NCI-H526 treated with DMSO at 0.1 percent for 48 hours (cell line): Measurements from ENCODE around the gene PINK1.

ENCODE experiments used
- DNase-seq: peaks from one replicate; lab custom pipeline; 2025; lab: John Stamatoyannopoulos, UW

The PINK1 gene

DNA sequence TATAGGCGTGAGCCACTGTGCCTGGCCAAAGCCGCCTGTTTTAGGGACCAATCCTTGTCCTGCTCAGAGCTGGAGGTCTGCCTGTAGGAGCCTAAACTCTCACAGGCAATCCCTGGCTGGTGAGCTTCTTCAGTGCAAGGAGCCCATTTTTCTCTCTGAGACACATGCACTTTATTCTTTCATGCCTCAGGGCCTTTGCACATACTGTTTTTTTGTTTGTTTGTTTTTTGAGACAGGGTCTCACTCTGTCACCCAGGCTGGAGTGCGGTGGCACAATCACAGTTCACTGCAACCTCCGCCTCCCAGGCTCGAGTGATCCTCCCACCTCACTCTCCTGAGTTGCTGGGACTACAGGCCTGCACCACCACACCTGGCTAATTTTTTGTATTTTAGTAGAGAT lies 21.6 kb upstream of the PINK1 start:
- no peak for DNase-seq

DNA sequence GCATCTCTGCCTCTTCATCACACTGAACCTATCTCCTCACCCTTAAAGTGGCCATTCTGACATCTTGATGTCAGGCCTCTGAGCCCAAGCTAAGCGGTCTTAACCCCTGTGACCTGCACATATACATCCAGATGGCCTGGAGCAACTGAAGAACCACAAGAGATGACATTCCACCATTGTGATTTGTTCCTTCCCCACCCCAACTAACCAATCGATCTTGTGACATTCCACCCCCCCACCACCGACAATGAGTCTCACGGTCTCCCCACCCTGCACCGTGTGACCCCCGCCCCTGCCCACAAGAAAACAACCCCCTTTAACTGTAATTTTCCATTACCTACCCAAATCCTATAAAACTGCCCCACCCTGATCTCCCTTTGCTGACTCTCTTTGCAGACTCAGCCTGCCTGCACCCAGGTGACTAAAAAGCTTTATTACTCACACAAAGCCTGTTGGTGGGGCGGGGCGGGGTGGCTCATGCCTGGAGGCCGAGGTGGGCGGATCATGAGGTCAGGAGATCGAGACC lies 21.0 kb upstream of the PINK1 start:
- DNase-seq = no peak

DNA sequence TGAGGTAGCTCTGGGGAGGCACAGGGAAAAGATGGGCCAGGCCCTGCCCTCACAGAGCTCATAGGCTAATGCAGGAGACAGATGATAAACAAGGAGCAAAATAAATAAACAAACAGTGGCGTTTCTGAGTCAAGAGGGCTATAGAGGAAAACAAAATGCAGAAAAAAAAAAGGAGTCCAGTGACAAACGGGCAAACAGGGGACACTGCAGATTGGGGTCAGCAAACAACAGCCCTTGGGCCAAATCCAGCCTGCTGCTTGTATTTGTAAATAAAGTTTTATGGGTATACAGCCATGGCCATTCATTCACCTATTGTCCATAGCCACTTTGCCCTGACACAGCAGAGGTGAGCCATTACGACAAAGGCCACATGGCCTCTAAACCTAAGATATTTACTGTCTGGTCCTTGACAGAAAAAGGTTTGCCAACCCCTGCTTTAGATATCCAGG lies 19.1 kb upstream of the PINK1 start:
- no peak for DNase-seq

DNA sequence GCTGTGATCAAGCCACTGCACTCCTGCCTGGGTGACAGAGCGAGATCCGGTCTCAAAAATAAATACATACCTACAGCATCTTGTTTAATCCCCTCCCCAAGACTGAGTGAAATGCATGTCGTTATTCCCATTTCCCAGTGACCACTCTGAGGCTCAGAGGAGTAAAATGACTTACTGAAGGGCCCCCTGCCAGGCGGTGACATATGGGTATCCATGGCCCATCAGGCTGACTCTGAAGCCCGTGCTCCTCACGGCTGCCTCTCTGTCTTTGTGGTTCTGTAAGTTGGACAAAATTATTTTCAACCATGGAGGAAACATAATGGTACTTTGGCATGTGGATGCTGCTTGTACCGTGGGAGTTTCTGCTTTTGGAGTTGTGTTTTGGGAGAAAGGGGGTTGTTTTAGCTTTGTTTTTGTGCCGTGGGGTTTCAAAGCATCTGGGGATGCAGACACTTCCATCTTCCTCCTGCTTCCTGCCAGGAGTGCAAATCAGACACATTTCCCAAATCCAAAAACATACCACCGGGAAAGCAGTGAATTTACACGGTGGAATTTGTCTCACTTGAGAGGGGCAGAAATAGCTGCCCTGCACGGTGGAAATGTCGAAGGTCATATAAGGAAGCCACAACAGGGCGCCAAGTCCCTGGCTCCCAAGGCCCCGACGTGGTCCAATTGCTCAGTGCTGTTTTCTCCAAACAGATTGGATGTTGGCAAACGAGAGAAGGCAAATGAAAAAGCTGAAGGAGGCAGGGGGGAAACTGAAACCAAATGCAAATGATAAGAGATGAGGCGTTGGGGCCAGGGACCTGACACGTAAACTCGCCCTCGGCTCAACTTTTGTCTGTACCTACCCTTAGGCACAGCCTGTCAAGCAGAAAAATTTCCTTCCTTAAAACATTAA lies 17.1 kb upstream of the PINK1 start:
- DNase-seq = no peak

DNA sequence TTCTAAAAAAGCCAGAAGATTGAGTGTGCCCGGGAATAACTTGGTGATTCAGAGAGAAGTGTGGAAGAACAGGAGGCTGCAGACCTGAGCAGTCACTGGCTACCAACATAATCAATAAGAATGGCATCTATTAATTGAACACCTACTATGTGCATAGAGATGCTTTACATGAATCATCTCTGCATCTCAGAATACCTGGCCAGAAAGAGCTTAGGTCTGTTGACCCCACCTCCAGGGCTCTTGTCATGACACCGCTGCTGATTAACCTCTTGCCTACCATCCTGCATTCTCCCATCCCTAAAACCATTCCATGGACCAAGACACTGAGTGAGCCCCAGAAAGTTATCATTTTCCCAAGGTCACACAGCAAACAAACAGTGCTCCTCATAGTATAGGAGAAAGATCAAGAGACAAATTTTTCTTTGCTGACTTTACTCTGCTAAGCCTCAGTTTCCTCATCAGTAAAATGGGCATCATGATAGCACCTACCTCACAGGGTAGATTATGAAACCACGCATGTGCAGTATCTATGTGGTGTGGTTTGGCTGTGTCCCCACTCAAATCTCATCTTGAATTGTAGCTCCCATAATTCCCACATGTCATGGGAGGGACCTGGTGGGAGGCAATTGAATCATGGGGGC lies 16.3 kb upstream of the PINK1 start:
- DNase-seq = no peak

DNA sequence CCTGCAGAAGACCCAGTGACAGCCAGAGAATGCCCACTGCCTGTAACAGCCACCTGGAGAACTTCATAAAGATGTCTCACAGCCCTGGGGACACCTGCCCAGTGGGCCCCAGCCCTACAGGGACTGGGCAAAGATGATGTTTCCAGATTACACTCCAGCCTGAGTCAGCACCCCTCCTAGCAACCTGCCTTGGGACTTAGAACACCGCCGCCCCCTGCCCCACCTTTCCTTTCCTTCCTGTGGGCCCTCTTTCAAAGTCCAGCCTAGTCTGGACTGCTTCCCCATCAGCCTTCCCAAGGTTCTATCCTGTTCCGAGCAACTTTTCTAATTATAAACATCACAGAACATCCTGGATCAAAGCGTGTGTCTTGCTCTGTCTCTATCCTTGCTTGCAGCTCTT lies 14.7 kb upstream of the PINK1 start:
- no peak for DNase-seq

DNA sequence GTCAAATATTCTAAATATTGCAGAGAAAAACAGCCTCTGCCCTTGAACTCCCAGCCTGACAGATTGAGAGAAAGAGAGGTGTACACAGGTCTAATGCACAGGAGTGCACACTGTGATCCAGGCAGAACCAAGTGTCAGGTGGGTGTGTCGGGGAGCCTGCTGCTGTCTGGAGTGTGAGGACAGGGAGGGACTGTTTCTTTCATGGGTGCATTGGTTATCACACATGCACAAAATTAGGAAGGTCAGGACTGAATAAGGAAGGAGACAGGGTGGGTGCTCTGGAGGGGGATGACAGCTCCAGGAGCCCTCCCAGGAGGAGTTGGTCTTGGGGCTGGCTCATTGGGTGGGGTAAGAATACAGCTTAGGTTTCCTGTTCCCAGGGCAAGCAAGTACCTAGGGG lies 13.3 kb upstream of the PINK1 start:
- DNase-seq = no peak

DNA sequence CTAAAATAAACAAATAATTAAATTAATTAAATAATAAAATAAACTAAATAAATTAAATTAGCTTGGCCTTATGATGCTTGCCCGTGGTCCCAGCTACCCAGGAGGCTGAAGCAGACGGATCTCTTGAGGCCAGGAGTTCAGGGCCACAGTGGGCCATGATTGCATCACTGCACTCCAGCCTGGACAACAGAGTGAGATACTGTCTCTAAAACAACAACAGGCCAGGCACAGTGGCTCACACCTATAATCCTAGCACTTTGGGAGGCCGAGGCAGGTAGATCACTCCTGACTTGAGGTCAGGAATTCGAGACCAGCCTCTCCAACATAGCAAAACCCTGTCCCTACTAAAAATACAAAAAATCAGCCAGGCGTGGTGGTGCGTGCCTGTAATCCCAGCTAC lies 12.2 kb upstream of the PINK1 start:
- DNase-seq = no peak

DNA sequence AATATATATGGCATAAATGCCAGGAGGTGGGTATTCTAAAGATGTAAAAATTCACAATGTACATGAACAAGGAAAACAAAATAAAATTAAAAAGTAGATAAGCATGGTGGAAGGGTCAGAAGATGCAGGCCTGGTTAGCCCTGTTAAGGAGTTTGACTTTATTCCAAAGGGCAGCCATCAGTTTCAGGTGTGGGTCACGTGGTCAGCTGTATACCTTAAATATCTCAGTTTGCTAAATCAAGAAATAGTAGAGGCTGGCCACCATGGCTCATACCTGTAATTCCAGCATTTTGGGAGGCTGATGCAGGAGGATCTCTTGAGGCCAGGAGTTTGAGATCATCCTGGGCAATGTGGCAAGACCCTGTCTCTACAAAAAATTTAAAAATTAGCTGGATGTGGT lies 8.5 kb upstream of the PINK1 start:
- no peak for DNase-seq

DNA sequence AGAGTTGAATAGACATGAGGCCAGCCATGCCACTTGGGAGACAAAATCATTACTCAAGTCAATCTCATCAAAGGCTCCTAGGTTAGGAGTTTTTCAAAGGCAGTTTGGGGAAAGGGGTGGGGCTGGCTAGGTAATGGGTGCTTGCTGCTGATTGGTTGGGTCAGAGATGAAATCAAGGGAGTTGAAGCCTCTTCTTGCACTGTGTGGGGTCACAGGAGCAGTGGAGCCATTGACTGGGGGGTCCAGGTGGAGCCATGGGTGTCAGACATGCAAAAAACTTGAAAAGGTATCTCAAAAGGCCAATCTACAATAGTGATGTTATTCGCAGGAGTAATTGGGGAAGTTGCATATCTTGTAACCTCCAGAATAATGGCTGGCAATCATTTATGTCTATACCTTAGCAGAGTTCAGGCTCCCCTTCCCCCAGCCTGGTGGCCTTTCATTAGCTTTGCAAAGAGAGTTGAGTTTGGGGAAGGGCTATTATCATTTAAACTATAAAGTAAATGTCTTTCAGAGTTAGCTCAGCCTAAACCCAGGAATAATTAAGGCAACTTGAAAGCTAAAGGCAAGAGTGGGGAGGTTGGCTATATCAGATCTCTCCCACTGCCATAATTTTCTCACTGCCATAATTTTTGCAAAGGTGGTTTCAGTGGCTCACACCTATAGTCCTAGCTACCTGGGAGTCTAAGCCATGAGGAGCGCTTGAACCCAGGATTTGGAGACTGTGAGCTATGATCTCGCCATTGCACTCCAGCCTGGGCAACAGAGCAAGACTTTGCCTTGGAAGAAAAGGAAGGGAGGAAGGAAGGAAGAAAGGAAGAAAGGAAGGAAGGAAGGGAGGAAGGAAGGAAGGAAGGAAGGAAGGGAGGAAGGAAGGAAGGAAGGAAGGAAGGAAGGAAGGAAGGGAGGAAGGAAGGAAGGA lies 7.8 kb upstream of the PINK1 start:
- DNase-seq = no peak

DNA sequence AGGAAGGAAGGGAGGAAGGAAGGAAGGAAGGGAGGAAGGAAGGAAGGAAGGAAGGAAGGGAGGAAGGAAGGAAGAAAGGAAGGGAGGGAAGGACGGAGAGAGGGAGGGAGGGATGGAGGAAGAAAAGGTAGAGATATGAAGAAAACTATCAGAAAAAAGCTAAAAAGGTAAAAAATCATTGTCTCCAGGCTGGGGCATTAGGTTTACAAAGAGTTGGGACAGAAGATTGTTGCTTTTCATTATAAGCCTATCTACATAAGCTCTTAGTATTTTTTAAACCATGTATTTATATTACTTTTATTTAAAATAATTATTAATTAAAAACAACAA lies 7.2 kb upstream of the PINK1 start:
- DNase-seq = no peak

DNA sequence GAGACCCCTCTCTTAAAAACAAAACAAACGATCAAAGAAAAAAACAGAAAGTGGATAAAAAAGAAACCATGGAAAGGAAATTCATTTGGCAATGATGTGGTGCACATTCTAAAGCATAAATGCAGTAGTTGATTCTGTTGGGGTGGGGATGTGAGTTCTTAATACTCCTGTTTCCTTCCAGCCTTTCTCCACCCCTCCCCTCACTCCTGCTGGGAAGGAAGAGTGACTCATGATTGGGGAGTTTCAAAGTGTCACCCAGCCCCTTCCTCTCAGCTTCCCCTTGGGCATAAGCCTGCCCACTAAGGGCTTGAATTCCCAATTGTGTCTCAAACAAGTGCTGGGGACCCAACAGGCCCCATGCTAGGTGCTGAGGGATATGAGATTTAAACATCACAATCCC lies 6.7 kb upstream of the PINK1 start:
- no peak for DNase-seq

DNA sequence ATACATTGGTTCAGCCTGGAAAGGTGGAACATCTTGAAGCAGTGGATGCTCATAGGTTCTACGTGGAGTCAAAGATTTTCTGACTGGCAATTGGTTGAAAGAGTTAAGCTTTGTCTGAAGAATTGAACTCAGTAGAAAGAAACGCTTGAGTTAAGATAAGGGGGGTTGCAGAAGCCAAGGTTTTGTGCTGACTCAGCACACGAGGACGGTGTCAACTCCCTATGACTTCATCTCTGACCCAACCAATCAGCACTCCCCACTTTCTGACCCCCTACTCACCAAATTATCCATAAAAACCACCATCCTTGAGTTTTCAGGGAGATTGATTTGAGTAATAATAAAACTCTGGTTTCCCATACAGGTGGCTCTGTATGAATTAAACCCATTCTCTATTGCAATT lies 2.5 kb upstream of the PINK1 start:
- no peak for DNase-seq

DNA sequence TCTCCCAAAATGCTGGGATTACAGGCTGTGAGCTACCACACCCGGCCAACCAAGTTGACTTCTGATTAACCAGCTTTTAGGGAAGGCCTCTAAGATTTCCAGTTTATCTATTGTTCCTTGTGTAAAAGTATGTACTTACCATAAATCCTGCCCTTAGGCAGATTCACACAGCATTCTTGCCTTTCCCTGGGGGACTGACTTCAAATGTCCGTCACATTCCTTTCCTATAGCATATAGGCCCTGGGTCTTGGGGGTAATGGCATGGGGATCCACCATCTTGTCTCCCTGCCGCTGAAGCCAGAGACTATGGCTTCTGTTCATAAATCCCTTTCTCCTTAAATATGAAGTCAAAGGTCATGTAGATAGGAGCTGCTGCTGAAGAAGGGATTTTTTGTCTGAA lies 872 bp upstream of the PINK1 start:
- no peak for DNase-seq

DNA sequence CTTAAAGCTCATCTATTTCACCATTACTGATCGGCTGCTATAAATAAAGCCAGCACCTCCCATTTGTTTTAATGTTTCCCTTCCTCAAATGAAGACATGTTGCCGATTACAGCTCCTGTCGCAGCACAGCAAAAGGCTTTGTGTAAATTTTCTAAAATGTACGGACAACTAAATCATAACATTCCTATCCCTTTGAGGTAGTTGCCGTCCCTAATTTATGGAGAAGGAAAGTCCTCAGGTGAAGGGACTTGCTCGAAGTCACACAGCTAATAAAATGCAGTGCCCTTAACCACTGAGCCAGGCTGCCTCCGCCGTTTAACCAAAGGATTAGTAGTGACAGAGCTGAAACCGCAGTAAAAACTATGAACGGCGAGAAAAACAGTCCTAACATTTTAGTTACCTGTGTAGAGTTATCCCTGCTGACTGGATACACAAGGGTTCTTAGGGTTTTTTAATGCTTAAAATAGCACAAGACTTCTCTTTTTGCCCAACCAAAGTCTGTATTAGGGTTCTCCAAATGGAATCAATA lies 871 bp downstream of the PINK1 start:
- DNase-seq = no peak

DNA sequence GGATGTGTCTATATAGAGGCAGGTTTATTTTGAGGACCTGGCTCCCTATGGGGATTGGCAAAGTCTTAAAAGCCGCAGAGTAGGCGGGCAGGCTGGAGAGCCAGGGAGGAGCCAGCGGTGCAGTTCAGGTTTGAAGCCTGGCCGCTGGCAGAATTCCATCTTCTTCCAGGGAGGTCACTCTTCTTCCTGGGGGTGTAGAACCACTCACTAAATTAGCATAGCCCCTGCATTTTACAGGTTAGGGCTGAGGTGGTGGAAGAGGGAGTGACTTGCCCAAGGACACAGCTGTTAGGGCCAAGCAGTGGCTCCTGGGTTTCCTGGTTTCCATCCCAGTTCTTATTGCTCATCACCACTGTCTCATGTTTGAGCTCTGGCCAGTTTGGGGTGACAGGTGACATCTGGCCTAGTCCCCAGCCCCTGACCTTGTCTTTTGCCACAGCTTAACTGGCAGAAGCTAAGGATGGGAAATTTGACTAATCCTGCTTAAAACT lies 1.4 kb downstream of the PINK1 start:
- DNase-seq = no peak

DNA sequence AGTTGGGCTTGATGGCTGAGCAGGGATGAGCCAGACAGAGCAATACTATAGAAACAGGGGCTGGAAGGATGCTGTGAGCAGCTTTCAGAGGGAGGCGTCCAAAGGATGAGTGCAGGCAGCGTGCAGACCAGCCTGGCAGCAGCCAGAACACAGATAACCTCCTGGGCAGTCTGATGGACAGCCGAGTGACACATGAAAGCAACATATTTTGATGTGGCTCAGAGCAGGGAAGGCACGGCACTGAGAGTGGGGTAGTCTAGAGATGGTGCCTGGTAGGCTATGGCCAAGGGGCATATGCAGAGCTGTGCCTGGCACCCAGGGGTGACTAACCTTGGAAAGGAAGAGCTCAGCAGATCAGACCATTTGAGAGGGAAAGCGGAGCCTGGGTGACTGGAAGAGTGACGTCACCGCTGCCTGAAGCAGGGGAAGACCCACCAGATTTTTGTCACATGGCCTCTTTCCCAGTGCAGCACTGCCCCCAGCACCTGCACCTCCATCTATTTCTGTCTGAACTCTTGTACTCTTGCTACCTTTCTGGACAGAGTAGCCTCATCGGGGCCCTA lies 3.6 kb downstream of the PINK1 start:
- DNase-seq = no peak

DNA sequence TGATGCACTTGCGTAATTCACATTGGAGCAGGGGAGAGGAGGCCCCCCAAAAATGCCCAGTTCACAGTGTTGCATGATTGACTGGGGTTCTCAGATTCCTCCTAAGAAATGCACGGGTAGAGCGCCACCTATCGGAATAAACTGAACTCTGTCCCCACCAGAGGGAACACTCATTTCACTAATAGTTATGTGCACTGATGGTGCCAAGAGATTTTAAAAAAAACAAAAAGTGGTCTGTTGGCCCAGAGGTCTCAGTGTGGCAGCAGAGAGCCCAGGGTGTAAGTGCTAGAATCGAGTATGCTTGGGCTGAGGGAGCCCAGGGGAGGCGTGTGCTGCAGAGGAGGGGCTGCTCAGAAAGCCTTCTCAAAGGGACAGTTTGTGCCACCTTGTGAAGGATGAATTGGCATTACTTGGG lies 6.9 kb downstream of the PINK1 start:
- no peak for DNase-seq

DNA sequence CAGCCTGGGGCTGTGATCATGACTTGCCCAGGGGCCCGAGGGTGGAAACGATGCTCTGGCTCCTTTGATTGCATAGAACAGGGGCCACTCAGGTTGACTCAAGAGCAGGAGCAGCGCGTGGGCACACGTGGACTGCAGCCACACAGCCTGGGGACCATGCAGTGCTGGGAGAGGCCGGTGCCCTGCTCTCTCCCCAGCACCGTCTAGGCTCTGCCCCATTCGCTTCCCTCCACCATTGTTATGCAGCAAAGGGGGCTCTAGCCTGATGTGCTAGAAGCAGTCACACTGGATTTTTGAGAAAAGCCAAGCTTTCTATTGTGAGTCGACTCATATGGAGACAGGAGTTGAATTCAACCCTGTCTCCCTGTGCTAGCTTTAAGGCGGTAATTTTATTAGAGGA lies 8.7 kb downstream of the PINK1 start:
- no peak for DNase-seq

DNA sequence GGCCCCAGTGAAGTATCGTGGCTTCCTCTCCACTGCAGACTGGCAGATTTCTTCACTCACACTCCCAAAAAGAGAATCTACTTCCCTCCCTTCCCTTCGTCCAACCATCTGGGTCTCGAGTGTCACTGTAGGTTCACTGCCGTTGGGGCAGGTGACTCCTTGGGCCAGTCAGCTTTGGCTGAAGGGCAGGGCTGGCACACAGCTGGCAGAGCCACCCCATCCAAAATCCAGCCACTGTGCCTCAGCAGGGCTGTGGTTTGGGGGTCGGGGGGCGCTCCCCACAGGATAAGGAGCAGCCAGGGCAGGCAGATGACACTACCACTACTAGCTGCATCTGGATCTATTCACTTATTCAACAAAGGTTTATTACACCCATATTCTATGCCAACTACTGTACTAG lies 9.8 kb downstream of the PINK1 start:
- DNase-seq = no peak

DNA sequence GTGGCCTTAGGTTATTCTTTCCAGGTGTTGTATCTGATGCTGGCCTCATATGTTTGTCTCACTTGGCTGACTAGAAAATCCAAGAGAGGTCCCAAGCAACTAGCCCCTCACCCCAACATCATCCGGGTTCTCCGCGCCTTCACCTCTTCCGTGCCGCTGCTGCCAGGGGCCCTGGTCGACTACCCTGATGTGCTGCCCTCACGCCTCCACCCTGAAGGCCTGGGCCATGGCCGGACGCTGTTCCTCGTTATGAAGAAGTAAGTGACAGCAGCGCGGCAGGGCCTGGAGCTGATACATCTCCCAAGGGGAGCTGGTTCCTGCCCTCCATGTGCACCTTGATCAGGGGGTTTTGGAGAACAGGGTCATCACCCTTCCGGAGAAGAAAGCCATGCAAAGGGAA lies 11.2 kb downstream of the PINK1 start:
- DNase-seq = no peak

DNA sequence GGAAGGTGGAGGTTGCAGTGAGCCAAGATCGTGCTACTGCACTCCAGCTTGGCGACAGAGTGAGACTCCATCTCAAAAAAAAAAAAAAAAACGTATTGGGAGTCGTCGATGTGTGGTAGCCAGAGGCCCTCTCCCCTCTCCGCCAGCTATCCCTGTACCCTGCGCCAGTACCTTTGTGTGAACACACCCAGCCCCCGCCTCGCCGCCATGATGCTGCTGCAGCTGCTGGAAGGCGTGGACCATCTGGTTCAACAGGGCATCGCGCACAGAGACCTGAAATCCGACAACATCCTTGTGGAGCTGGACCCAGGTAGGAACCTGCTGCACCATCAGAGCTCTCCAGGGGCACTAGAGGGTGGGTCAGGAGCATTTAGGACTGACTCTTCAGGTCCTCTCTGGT lies 12.2 kb downstream of the PINK1 start:
- DNase-seq = no peak
